B cell (primary cell): ENCODE measurements around the gene EDARADD.

Experiments used
- EZH2 ChIP-seq: IDR thresholded peaks from 2 replicates; pipeline ENCODE4 v1.6.1; 2012; ENCODE audit warnings: borderline replicate concordance, low read depth, mild to moderate bottlenecking, moderate library complexity, low read length; ENCODE audit not compliant: insufficient read depth, poor library complexity, severe bottlenecking
- TF ChIP-seq, protein P1 (sequence below): fragments of 200-600 bp; IDR thresholded peaks from one replicate; pipeline ENCODE4 v1.8.0; 2022; ENCODE audit warnings: antibody characterized with exemption, mild to moderate bottlenecking

DNA sequence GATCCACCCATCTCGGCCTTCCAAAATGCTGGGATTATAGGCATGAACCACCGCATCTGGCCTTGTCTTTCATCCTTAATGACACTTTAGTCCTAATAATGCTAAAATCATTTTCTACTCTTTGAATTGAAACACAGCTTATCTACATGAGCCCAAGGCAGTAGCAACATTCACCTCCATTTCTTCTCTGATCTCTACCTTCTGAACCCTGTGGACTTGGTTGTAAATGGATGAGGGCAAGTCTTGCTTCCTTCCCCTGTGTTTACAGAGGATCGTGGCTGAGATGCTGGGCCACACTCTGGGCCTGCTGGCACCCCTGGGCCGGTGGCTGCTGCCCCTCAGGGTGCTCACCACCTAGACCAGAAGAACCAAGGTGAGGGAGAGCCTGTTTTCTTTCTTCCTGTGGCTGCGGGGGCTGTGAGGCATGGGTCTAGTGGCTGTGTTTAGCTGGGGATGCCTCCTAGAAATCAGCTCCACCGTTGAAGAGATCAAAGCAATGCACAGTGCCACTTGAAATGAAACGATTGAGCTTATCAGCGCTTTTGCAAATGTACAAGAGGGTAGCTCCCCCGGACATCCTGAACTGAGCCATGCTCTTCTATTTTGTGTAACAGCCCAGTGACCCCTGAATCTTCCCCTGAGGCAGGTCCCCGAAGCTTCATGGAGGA is 97.5 kb downstream of the EDARADD start:
- TF ChIP-seq, protein P1, sequence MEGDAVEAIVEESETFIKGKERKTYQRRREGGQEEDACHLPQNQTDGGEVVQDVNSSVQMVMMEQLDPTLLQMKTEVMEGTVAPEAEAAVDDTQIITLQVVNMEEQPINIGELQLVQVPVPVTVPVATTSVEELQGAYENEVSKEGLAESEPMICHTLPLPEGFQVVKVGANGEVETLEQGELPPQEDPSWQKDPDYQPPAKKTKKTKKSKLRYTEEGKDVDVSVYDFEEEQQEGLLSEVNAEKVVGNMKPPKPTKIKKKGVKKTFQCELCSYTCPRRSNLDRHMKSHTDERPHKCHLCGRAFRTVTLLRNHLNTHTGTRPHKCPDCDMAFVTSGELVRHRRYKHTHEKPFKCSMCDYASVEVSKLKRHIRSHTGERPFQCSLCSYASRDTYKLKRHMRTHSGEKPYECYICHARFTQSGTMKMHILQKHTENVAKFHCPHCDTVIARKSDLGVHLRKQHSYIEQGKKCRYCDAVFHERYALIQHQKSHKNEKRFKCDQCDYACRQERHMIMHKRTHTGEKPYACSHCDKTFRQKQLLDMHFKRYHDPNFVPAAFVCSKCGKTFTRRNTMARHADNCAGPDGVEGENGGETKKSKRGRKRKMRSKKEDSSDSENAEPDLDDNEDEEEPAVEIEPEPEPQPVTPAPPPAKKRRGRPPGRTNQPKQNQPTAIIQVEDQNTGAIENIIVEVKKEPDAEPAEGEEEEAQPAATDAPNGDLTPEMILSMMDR = no peak
- TF ChIP-seq EZH2 = no peak
